GM21825 (cell line): Measurements from ENCODE around the gene SBF2.

Experiments
- ATAC-seq: cut with Tn5 transposase; IDR thresholded peaks from one replicate; pipeline ENCODE4 v1.9.1; 2021; ENCODE audit warnings: mild to moderate bottlenecking, moderate library complexity; ENCODE audit not compliant: unreplicated experiment

SBF2 gene

GRCh38 chr11:9827708-9828107, 466.3 kb downstream of the SBF2 start:
- no peak for ATAC-seq

GRCh38 chr11:9826390-9826789, 467.6 kb downstream of the SBF2 start:
- ATAC-seq, result no peak

- ATAC-seq, result no peak
Observed at GRCh38 chr11:9825895-9826294, 468.1 kb downstream of the SBF2 start.

- ATAC-seq, result no peak
Observed at GRCh38 chr11:9825315-9825714, 468.7 kb downstream of the SBF2 start.

- ATAC-seq, result no peak
Observed at GRCh38 chr11:9823887-9824385, 470.1 kb downstream of the SBF2 start.

- no peak for ATAC-seq
Observed at GRCh38 chr11:9823439-9823838, 470.6 kb downstream of the SBF2 start.

- no peak for ATAC-seq
Observed at GRCh38 chr11:9821008-9821752, 472.8 kb downstream of the SBF2 start.

- ATAC-seq, result no peak
Observed at GRCh38 chr11:9820260-9820659, 473.8 kb downstream of the SBF2 start.

- no peak for ATAC-seq
Observed at GRCh38 chr11:9817191-9817590, 476.8 kb downstream of the SBF2 start.

GRCh38 chr11:9815486-9816136, 478.4 kb downstream of the SBF2 start:
- ATAC-seq, result no peak

- no peak for ATAC-seq
Observed at GRCh38 chr11:9814108-9814507, 479.9 kb downstream of the SBF2 start.

- ATAC-seq, result no peak
Observed at GRCh38 chr11:9808943-9809342, 485.1 kb downstream of the SBF2 start.

GRCh38 chr11:9806946-9807687, 486.9 kb downstream of the SBF2 start:
- ATAC-seq, result no peak

- no peak for ATAC-seq
Observed at GRCh38 chr11:9804419-9804902, 489.6 kb downstream of the SBF2 start.

- ATAC-seq, result no peak
Observed at GRCh38 chr11:9803685-9804418, 490.2 kb downstream of the SBF2 start.

- ATAC-seq, result no peak
Observed at GRCh38 chr11:9802291-9802861, 491.6 kb downstream of the SBF2 start.

GRCh38 chr11:9799886-9800285, 494.1 kb downstream of the SBF2 start:
- no peak for ATAC-seq

- ATAC-seq, result no peak
Observed at GRCh38 chr11:9797300-9797699, 496.7 kb downstream of the SBF2 start.

GRCh38 chr11:9796854-9797253, 497.2 kb downstream of the SBF2 start:
- ATAC-seq, result no peak

- no peak for ATAC-seq
Observed at GRCh38 chr11:9796266-9796665, 497.8 kb downstream of the SBF2 start.

- ATAC-seq, result no peak
Observed at GRCh38 chr11:9790703-9791102, 503.3 kb downstream of the SBF2 start.
